K562 (cell line): ENCODE data around the gene INSYN2B. TPM values are rescaled to one million over a fixed set of nuclear protein-coding genes. Genes with fewer than 3 reads are reported as not detected.

ENCODE experiments used
- ATAC-seq: fragments of 200-7000 bp; cut with Tn5 transposase; 3 replicates; pipeline ENCODE4 v1.9.1; 2020; ENCODE audit warnings: moderate library complexity
- BruUV-seq: library from RNA; stranded (reverse); fragments of 400-500 nt; replicated peaks from 2 replicates; lab custom pipeline; 2021; lab: Mats Ljungman, UMichigan
- CTCF ChIA-PET: fragments of 300-600 bp; formaldehyde crosslinking; extraction: SDS; loops from one replicate; lab custom pipeline; 2021; ENCODE audit warnings: low intra/inter-chr PET ratio; lab: Yijun Ruan, JAX
- POLR2A ChIA-PET: fragments of 300-600, 350-650 bp; sonication (Branson Sonifier 250); formaldehyde crosslinking; extraction: SDS; loops from one replicate; lab custom pipeline; 2021; ENCODE audit warnings: antibody characterized with exemption, inconsistent platforms; lab: Yijun Ruan, JAX
- DNase-seq, 4 experiments: peaks; one replicate each; pipeline versions ENCODE4 v3.0.0 to v3.0.0-alpha.2; 2011 to 2018; ENCODE audit warnings: low spot score in 3 of 4, mixed read lengths in 3 of 4; ENCODE audit errors: extremely low read depth in 1 of 4
- FAIRE-seq: peaks from 2 replicates; lab custom pipeline; 2011; peaks lifted over from hg19 to GRCh38; lab: Jason Lieb, UNC
- H2AFZ ChIP-seq: 2 replicates; pipeline ENCODE4 v1.6.0; 2011; ENCODE audit warnings: low read depth, low read length, control low read depth, inconsistent platforms
- H3K27ac ChIP-seq: fragments of 200-600 bp; 3 replicates; pipeline ENCODE4 v1.8.0; 2011; ENCODE audit warnings: low read depth, mild to moderate bottlenecking, control low read depth, inconsistent platforms, low read length, moderate library complexity, mixed read lengths; ENCODE audit errors: extremely low read depth
- H3K27me3 ChIP-seq, 2 experiments: fragments of 300-600 bp in 1 of 2; 2 replicates in 1 of 2; 3 replicates in 1 of 2; pipeline versions ENCODE4 v1.6.0 to v1.8.0; 2011; ENCODE audit warnings: inconsistent platforms in 2 of 2, low read length in 2 of 2, mild to moderate bottlenecking in 1 of 2, mixed read lengths in 1 of 2, moderate library complexity in 1 of 2; ENCODE audit not compliant: control insufficient read depth in 2 of 2, insufficient read depth in 2 of 2
- H3K36me3 ChIP-seq: fragments of 300-600 bp; 3 replicates; pipeline ENCODE4 v1.8.0; 2011; ENCODE audit warnings: mild to moderate bottlenecking, low read length, inconsistent platforms; ENCODE audit not compliant: control insufficient read depth, insufficient read depth
- H3K4me1 ChIP-seq, 2 experiments: fragments of 200-600 bp in 1 of 2; replicated peaks in 1 of 2; 2 replicates in 1 of 2; 3 replicates in 1 of 2; pipeline versions ENCODE4 v1.5.1 to v1.8.0; 2011; ENCODE audit warnings: inconsistent platforms in 2 of 2, low read length in 2 of 2, mild to moderate bottlenecking in 1 of 2, mixed read lengths in 1 of 2, moderate library complexity in 1 of 2; ENCODE audit not compliant: control insufficient read depth in 2 of 2, insufficient read depth in 2 of 2
- H3K4me2 ChIP-seq: 2 replicates; pipeline ENCODE4 v1.6.1; 2011; ENCODE audit warnings: low read length, control low read depth, inconsistent platforms, mixed read lengths; ENCODE audit not compliant: insufficient read depth
- H3K4me3 ChIP-seq: fragments of 200-600 bp; sonication (generic), shearing (Covaris generic); 2 replicates; pipeline ENCODE4 v1.5.1; 2016; ENCODE audit warnings: control low read depth, inconsistent platforms
- H3K79me2 ChIP-seq: fragments of 200-600 bp; 3 replicates; pipeline ENCODE4 v1.8.0; 2011; ENCODE audit warnings: low read length, inconsistent platforms; ENCODE audit not compliant: control insufficient read depth, insufficient read depth
- H3K9ac ChIP-seq, 2 experiments: 2 replicates each; pipeline versions ENCODE4 v1.6.0 to v1.6.1; 2011; ENCODE audit warnings: low read depth in 2 of 2, low read length in 2 of 2, control low read depth in 1 of 2, inconsistent platforms in 1 of 2, mild to moderate bottlenecking in 1 of 2, mixed read lengths in 1 of 2; ENCODE audit not compliant: insufficient read depth in 1 of 2
- H3K9me1 ChIP-seq: one replicate; pipeline ENCODE4 v1.6.0; 2011; ENCODE audit warnings: inconsistent platforms, mild to moderate bottlenecking, low read length, moderate library complexity; ENCODE audit not compliant: control insufficient read depth, insufficient read depth
- H3K9me3 ChIP-seq: replicated peaks from 2 replicates; pipeline ENCODE4 v1.5.1; 2011; ENCODE audit warnings: low read depth, low read length, inconsistent platforms; ENCODE audit not compliant: control insufficient read depth, insufficient read depth
- H4K20me1 ChIP-seq: replicated peaks from 2 replicates; pipeline ENCODE4 v1.6.1; 2011; ENCODE audit warnings: low read length, inconsistent platforms, mixed read lengths; ENCODE audit not compliant: control insufficient read depth, insufficient read depth
- BCL6 ChIP-seq: fragments of 250-450 bp; sonication (Bioruptor Pico); IDR thresholded peaks from 2 replicates; pipeline ENCODE4 v1.4.0; 2020
- FOXA1 ChIP-seq: fragments of 450-650 bp; IDR thresholded peaks from 2 replicates; pipeline ENCODE4 v1.6.1; 2016; ENCODE audit warnings: mild to moderate bottlenecking, borderline replicate concordance
- HNRNPH1 ChIP-seq: fragments of 200-400 bp; formaldehyde crosslinking; optimal IDR thresholded peaks from 2 replicates; pipeline ENCODE3; 2017; ENCODE audit warnings: low read depth, mild to moderate bottlenecking, low read length, moderate library complexity
- KDM1A ChIP-seq, 2 experiments: fragments of 450-650 bp; IDR thresholded peaks; 2 replicates each; pipeline ENCODE4 v1.6.1; 2016; ENCODE audit warnings: mild to moderate bottlenecking in 2 of 2
- KDM4B ChIP-seq, 2 experiments: fragments of 450-650 bp in 1 of 2; sonication (generic) in 1 of 2; IDR thresholded peaks; 2 replicates each; pipeline ENCODE4 v1.6.1; 2016 to 2017; ENCODE audit warnings: borderline replicate concordance in 2 of 2, antibody characterized with exemption in 1 of 2, low read depth in 1 of 2, mild to moderate bottlenecking in 1 of 2
- KLF16 ChIP-seq: IDR thresholded peaks from 2 replicates; pipeline ENCODE4 v1.6.1; 2016; ENCODE audit warnings: antibody characterized with exemption
- PCBP1 ChIP-seq: fragments of 200-400 bp; formaldehyde crosslinking; IDR thresholded peaks from 2 replicates; pipeline ENCODE4 v1.6.1; 2018; ENCODE audit warnings: mild to moderate bottlenecking, low read depth, low read length; ENCODE audit not compliant: poor library complexity, severe bottlenecking
- PRMT5 ChIP-seq: sonication (generic); formaldehyde crosslinking; IDR thresholded peaks from 2 replicates; pipeline ENCODE4 v1.5.0; 2020; ENCODE audit warnings: missing genetic modification reagents
- RAD21 ChIP-seq, 2 experiments: fragments of 250-450 bp in 1 of 2; fragments of 450-650 bp in 1 of 2; sonication (Bioruptor Pico) in 1 of 2; formaldehyde crosslinking in 1 of 2; IDR thresholded peaks in 1 of 2; conservative IDR thresholded peaks in 1 of 2; 2 replicates each; pipeline versions ENCODE4 v1.4.0 to v1.8.0; 2020 to 2022; ENCODE audit warnings: mild to moderate bottlenecking in 2 of 2, moderate library complexity in 1 of 2
- RBM22 ChIP-seq: fragments of 200-400 bp; formaldehyde crosslinking; IDR thresholded peaks from 2 replicates; pipeline ENCODE4 v1.6.1; 2018; ENCODE audit warnings: low read length, low read depth; ENCODE audit not compliant: poor library complexity, severe bottlenecking
- SMAD1 ChIP-seq: fragments of 150-350 bp; IDR thresholded peaks from 2 replicates; pipeline ENCODE4 v1.6.1; 2014; ENCODE audit warnings: low read length, low read depth; ENCODE audit not compliant: partially characterized antibody
- ZBTB43 ChIP-seq: sonication (generic); formaldehyde crosslinking; IDR thresholded peaks from 2 replicates; pipeline ENCODE4 v1.8.0; 2023; ENCODE audit warnings: mild to moderate bottlenecking, missing genetic modification reagents
- ZC3H11A ChIP-seq: IDR thresholded peaks from 2 replicates; pipeline ENCODE4 v1.6.1; 2012; ENCODE audit warnings: low read depth, low read length, improper control_type of control experiment
- ZNF23 ChIP-seq: fragments of 250-450 bp; sonication (Bioruptor Pico); IDR thresholded peaks from 2 replicates; pipeline ENCODE4 v1.4.0; 2020; ENCODE audit warnings: mild to moderate bottlenecking
- ZNF324 ChIP-seq: fragments of 250-450 bp; sonication (Bioruptor Pico); IDR thresholded peaks from 2 replicates; pipeline ENCODE4 v1.4.0; 2020; ENCODE audit warnings: mild to moderate bottlenecking
- ZNF445 ChIP-seq: fragments of 250-450 bp; sonication (Bioruptor Pico); IDR thresholded peaks from 2 replicates; pipeline ENCODE4 v1.4.0; 2020; ENCODE audit warnings: low read depth, mild to moderate bottlenecking, moderate library complexity
- WGBS: fragments of 100-300 bp; shearing (Covaris generic); methylation state at CpG from one replicate; pipeline ENCODE4 v1.1.6; 2016; ENCODE audit warnings: low coverage, mixed read lengths; ENCODE audit not compliant: insufficient coverage; ENCODE audit errors: missing lambda C conversion rate; 5-methylcytosine and 5-hydroxymethylcytosine counted together
- in situ Hi-C: fragments of 300-500 bp; cut with MboI; formaldehyde crosslinking; loops from 4 replicates; pipeline ENCODE4 v1.15.0; 2018; ENCODE audit warnings: inconsistent platforms, mixed read lengths
- intact Hi-C: fragments of 100-400 bp; cut with micrococcal nuclease; formaldehyde crosslinking; loops from 2 replicates; pipeline ENCODE4 v1.14.2; 2022
- polyA plus RNA-seq, 8 experiments: library from polyadenylated mRNA; depleted of rRNA in 4 of 8; stranded (reverse) in 5 of 8; unstranded in 3 of 8; fragments of >200 nt; fragmentation: Nextera tagmentation in 2 of 8; fragmentation: Illumina TruSeq in 1 of 8; extraction: Ambion mirVana in 2 of 8; extraction: Trizol in 1 of 8; gene quantifications; 2 replicates each; pipeline versions ENCODE4 v1.2.1 to v1.2.3, GENCODE V29; 2011 to 2014; ENCODE audit warnings: inconsistent platforms in 1 of 8, missing spikeins in 1 of 8
- total RNA-seq, 7 experiments: library from RNA; depleted of rRNA in 6 of 7; stranded (reverse); fragments of >200 nt in 6 of 7; fragmentation: Illumina TruSeq in 2 of 7; extraction: Trizol in 2 of 7; gene quantifications; 2 replicates each; pipeline versions ENCODE4 v1.2.1 to v1.2.3, GENCODE V29; 2011 to 2021; ENCODE audit warnings: low replicate concordance in 1 of 7

Gene INSYN2B
- total and polyA plus RNA-seq, 9 of the 15 experiments (the other 6 are each of a cell fraction or from before 2014, with no cell fraction given), result not detected

- TF ChIP-seq ZNF445 (CRISPR knock-in tag) (no peak), KDM4B (IDR thresholded peaks at IDR 0.05; ENCODE audit: borderline replicate concordance in 2 of 2, low read depth in 1 of 2) (no peak), SMAD1 (no peak), ZC3H11A (peak; percentile 68; the same call in 1 of the 2 replicates), RAD21 (CRISPR knock-in tag; conservative IDR thresholded peaks at IDR 0.05 in 1 of 2, IDR thresholded peaks at IDR 0.05 in 1 of 2) (no peak), ZBTB43 (CRISPR knock-in tag) (no peak)
Observed at GRCh38 chr5:169867347-169867746, 112.9 kb downstream of the INSYN2B start (continued).

GRCh38 chr5:169864483-169864882 lies 115.8 kb downstream of the INSYN2B start:
- intact Hi-C loops (no loop called here), in situ Hi-C loops (no loop called here)
- H3K4me3 ChIP-seq, result no peak overlapping the region
- no peaks in the 10 kb centered on the region for H3K36me3 ChIP-seq
- H3K4me1 ChIP-seq, result no peaks in the 10 kb centered on the region
- ChIA-PET CTCF (no interaction called here), POLR2A (no interaction called here)
- no peak for ATAC-seq
- DNase-seq, result no peak
- FAIRE-seq, result no peak
- no peaks in the 10 kb centered on the region for H3K9me1 ChIP-seq
- H3K27me3 ChIP-seq, result no peaks in the 10 kb centered on the region; a peak in 1 of 5 replicates
- no peak overlapping the region for H3K27ac ChIP-seq
- no peaks in the 10 kb centered on the region for H4K20me1 ChIP-seq
- BruUV-seq, result no TSS peak
- TF ChIP-seq ZNF324 (CRISPR knock-in tag) (no peak), PCBP1 (no peak), HNRNPH1 (no peak), RBM22 (no peak), FOXA1 (no peak), BCL6 (CRISPR knock-in tag) (no peak), KDM1A (IDR thresholded peaks at IDR 0.05) (no peak), KLF16 (no peak), PRMT5 (CRISPR knock-in tag) (no peak), ZNF23 (CRISPR knock-in tag) (no peak)
- no peak overlapping the region for H3K9ac ChIP-seq
- H2AFZ ChIP-seq, result no peak overlapping the region
- no peaks in the 10 kb centered on the region for H3K79me2 ChIP-seq
- no peak overlapping the region for H3K4me2 ChIP-seq
- H3K9me3 ChIP-seq, result no peaks in the 10 kb centered on the region
- 0% methylated on average over 1 of the region's 1 CpG for WGBS
